Hepatocyte (in vitro differentiated cells): ENCODE data around the gene ABCB8. TPM values are rescaled to one million over a fixed set of nuclear protein-coding genes. Genes with fewer than 3 reads are reported as not detected.

Source experiments
- DNase-seq: peaks from one replicate; pipeline ENCODE4 v3.0.0-alpha.2; 2016; ENCODE audit warnings: low spot score
- H2AFZ ChIP-seq: fragments of 200-600 bp; sonication (generic); 2 replicates; pipeline ENCODE4 v1.6.0; 2016; ENCODE audit warnings: antibody characterized with exemption, mild to moderate bottlenecking
- H3K27ac ChIP-seq: fragments of 200-600 bp; sonication (generic); 2 replicates; pipeline ENCODE4 v1.5.1; 2016; ENCODE audit warnings: mild to moderate bottlenecking
- H3K27me3 ChIP-seq: fragments of 200-600 bp; sonication (generic); 2 replicates; pipeline ENCODE4 v1.6.1; 2016
- H3K36me3 ChIP-seq: fragments of 200-600 bp; sonication (generic); replicated peaks from 2 replicates; pipeline ENCODE4 v1.5.1; 2016; ENCODE audit warnings: low read depth; ENCODE audit not compliant: insufficient read depth
- H3K4me1 ChIP-seq: fragments of 200-600 bp; sonication (generic); 2 replicates; pipeline ENCODE4 v1.5.1; 2016; ENCODE audit warnings: mild to moderate bottlenecking, moderate library complexity; ENCODE audit not compliant: insufficient read depth
- H3K4me2 ChIP-seq: fragments of 200-600 bp; sonication (generic); 2 replicates; pipeline ENCODE4 v1.6.0; 2016
- H3K4me3 ChIP-seq: fragments of 200-600 bp; sonication (generic); 2 replicates; pipeline ENCODE4 v1.5.1; 2016; ENCODE audit warnings: mild to moderate bottlenecking
- H3K79me2 ChIP-seq: fragments of 200-600 bp; sonication (generic); 2 replicates; pipeline ENCODE4 v1.6.0; 2017; ENCODE audit warnings: mild to moderate bottlenecking
- H3K9me2 ChIP-seq: fragments of 200-600 bp; sonication (generic); replicated peaks from 2 replicates; pipeline ENCODE4 v1.6.0; 2017; ENCODE audit warnings: mild to moderate bottlenecking; ENCODE audit not compliant: insufficient read depth
- H3K9me3 ChIP-seq: fragments of 200-600 bp; sonication (generic); 2 replicates; pipeline ENCODE4 v1.5.1; 2016; ENCODE audit warnings: low read depth, mild to moderate bottlenecking
- H4K20me1 ChIP-seq: fragments of 200-600 bp; sonication (generic); 2 replicates; pipeline ENCODE4 v1.6.0; 2016; ENCODE audit warnings: mild to moderate bottlenecking; ENCODE audit not compliant: insufficient read depth, poor library complexity, severe bottlenecking
- EZH2 ChIP-seq: fragments of 200-600 bp; sonication (generic); IDR thresholded peaks from 2 replicates; pipeline ENCODE4 v1.6.1; 2016; ENCODE audit warnings: antibody characterized with exemption, mild to moderate bottlenecking, borderline replicate concordance
- EZH2phosphoT487 ChIP-seq: fragments of 200-600 bp; sonication (generic); IDR thresholded peaks from one replicate; pipeline ENCODE4 v1.6.1; 2018; ENCODE audit warnings: antibody characterized with exemption, mild to moderate bottlenecking, low read depth, moderate library complexity; ENCODE audit not compliant: unreplicated experiment, severe bottlenecking
- WGBS: methylation state at CpG from one replicate; pipeline ENCODE4 v1.1.6; 2016; ENCODE audit warnings: low lambda C conversion rate; ENCODE audit errors: missing lambda C conversion rate; 5-methylcytosine and 5-hydroxymethylcytosine counted together
- polyA plus RNA-seq: library from polyadenylated mRNA; unstranded; fragments of >200 nt; fragmentation: Nextera tagmentation; extraction: Ambion mirVana; gene quantifications from 2 replicates; pipeline ENCODE4 v1.2.1, GENCODE V29; 2016
- total RNA-seq: library from RNA; depleted of rRNA; stranded (reverse); fragments of >200 nt; gene quantifications from 2 replicates; pipeline ENCODE4 v1.2.3, GENCODE V29; 2014
- TF ChIP-seq, protein P1 (sequence below): fragments of 200-600 bp; sonication (generic); IDR thresholded peaks from 2 replicates; pipeline ENCODE4 v1.5.1; 2016; ENCODE audit warnings: antibody characterized with exemption, mild to moderate bottlenecking; ENCODE audit not compliant: poor library complexity

ABCB8 gene
- total and polyA plus RNA-seq, 2 experiments from 2014 or later = 24.4 to 32.6 TPM

DNA sequence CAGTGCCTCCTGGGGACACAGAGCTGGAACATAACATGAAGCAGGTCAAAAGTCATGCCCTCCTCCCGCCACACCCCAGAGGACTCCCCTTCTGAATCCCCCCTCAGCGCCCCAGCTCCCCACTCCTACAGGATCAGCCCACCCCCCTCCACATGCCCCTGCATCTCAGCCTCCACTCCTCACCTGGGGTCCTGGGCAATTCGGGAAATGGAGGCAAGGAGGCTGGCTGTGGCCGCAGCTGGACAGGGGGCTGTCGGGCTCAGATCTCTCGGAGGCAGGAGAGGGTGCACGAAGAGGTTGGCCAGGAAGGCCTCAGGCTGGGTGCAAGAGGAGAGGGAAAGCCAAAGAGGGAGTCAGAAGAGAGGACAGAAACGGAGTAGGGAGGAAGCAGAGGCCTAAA is 11.7 kb upstream of the ABCB8 start:
- Histone ChIP-seq H3K4me2 (no peak overlapping the region), H3K4me3 (no peak overlapping the region), H3K27ac (no peak overlapping the region), H3K9me2 (no peaks in the 10 kb centered on the region), H3K4me1 (peaks cover 33% of the 10 kb centered on the region), H3K27me3 (peaks cover 33% of the 10 kb centered on the region), H3K79me2 (no peaks in the 10 kb centered on the region), H2AFZ (no peak overlapping the region), H4K20me1 (no peaks in the 10 kb centered on the region), H3K9me3 (no peaks in the 10 kb centered on the region), H3K36me3 (no peaks in the 10 kb centered on the region)
- 90% methylated on average over 7 of the region's 8 CpGs for WGBS
- TF ChIP-seq EZH2phosphoT487 (no peak), EZH2 (no peak)
- TF ChIP-seq, protein P1, sequence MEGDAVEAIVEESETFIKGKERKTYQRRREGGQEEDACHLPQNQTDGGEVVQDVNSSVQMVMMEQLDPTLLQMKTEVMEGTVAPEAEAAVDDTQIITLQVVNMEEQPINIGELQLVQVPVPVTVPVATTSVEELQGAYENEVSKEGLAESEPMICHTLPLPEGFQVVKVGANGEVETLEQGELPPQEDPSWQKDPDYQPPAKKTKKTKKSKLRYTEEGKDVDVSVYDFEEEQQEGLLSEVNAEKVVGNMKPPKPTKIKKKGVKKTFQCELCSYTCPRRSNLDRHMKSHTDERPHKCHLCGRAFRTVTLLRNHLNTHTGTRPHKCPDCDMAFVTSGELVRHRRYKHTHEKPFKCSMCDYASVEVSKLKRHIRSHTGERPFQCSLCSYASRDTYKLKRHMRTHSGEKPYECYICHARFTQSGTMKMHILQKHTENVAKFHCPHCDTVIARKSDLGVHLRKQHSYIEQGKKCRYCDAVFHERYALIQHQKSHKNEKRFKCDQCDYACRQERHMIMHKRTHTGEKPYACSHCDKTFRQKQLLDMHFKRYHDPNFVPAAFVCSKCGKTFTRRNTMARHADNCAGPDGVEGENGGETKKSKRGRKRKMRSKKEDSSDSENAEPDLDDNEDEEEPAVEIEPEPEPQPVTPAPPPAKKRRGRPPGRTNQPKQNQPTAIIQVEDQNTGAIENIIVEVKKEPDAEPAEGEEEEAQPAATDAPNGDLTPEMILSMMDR = no peak
- no peak for DNase-seq

DNA sequence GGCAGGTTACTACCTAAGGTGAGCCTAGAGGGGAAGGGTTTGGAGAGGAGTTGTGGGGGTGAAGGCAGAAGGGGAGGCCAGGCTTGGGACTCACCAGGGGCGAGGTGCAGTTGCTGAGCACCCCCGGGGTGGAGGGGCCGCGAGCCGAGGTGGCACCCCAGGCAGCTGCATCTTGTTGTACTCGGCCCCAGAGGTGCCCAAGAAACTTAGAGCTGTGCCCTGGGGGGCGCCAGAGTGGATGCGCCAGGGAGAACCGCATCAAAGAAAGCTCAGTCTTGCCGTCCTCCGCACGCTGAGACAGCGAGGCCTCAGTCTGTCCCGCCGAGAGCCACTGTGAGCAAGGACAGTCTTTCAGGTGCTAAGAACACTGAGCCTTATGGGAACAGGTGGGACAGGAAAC is 11.3 kb upstream of the ABCB8 start:
- no peaks in the 10 kb centered on the region for H3K79me2 ChIP-seq
- no peak overlapping the region for H3K27ac ChIP-seq
- H3K9me3 ChIP-seq = no peaks in the 10 kb centered on the region
- H3K9me2 ChIP-seq = no peaks in the 10 kb centered on the region
- 92% methylated on average over 14 of the region's 15 CpGs for WGBS
- no peak overlapping the region for H3K4me3 ChIP-seq
- no peak overlapping the region for H2AFZ ChIP-seq
- H3K4me1 ChIP-seq = peaks cover 30% of the 10 kb centered on the region
- TF ChIP-seq, protein P1 = no peak
- TF ChIP-seq EZH2 (no peak), EZH2phosphoT487 (no peak)
- H3K4me2 ChIP-seq = no peak overlapping the region
- no peak for DNase-seq
- H3K36me3 ChIP-seq = no peaks in the 10 kb centered on the region
- H4K20me1 ChIP-seq = no peaks in the 10 kb centered on the region
- H3K27me3 ChIP-seq = peaks cover 33% of the 10 kb centered on the region

DNA sequence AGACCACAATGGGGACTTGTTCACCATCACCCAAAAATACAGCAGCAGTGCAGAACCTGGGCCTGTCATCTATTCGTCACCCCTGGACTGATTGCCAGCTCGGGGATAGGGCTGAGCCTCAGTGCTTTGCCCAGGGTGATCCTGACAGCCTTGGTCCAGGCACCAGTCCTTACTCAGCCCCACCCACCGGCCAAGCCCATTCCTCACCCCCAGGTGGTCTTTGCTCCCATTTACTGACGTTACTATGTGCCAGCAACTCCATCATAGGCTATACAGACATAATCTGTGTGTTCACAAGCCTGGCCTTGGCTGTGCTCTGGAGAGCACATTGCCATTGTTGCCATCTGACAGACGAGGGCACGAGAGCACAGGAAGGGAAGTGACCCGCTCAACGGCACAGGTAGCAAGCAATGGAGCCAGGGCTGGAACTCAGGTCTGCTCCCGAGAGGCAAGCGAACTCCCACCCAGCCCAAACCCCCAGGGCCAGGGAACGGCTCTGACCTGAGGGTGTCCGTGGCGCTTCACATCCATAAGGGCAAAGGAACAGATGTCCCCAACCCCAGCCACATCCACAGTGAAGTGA is 10.8 kb upstream of the ABCB8 start:
- Histone ChIP-seq H3K27ac (no peak overlapping the region), H3K79me2 (no peaks in the 10 kb centered on the region), H3K36me3 (no peaks in the 10 kb centered on the region), H3K9me3 (no peaks in the 10 kb centered on the region), H3K4me1 (peaks cover 27% of the 10 kb centered on the region), H3K4me3 (no peak overlapping the region), H3K27me3 (peaks cover 33% of the 10 kb centered on the region), H2AFZ (no peak overlapping the region), H3K4me2 (peak overlapping the region; percentile 78), H3K9me2 (no peaks in the 10 kb centered on the region), H4K20me1 (no peaks in the 10 kb centered on the region)
- no peak for TF ChIP-seq EZH2
- TF ChIP-seq, protein P1 = no peak
- TF ChIP-seq EZH2phosphoT487 = no peak
- 64% methylated on average over 13 of the region's 13 CpGs for WGBS
- no peak for DNase-seq

DNA sequence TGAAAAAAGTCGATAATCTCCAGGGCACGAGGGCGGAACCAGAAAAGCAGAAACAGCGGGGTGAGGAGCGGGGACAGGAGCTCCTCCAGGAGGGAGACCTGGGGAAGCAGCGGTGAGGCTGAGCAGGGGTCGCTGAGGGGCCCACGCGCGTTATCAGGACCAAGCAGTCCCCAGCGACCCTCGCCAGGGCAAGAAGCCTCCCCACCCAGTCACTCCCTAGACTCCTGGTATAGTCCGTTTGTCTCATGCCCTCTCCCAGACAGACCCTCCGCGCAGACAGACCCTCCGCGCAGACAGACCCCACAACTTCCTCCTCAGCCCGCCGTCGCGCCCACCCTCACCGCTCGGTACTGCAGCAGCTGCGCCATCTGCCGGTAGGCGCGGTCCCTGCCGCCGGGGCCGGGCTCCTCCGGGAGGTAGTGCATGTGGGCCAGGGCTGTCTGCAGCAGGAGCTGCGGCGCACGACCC is 10.3 kb upstream of the ABCB8 start:
- Histone ChIP-seq H3K27ac (no peak overlapping the region), H3K9me2 (no peaks in the 10 kb centered on the region), H3K36me3 (no peaks in the 10 kb centered on the region), H3K4me1 (peaks cover 21% of the 10 kb centered on the region), H3K79me2 (no peaks in the 10 kb centered on the region), H3K4me2 (peak overlapping the region; percentile 78), H2AFZ (no peak overlapping the region), H3K27me3 (peaks cover 33% of the 10 kb centered on the region), H3K4me3 (no peak overlapping the region), H3K9me3 (no peaks in the 10 kb centered on the region), H4K20me1 (no peaks in the 10 kb centered on the region)
- TF ChIP-seq EZH2 (no peak), EZH2phosphoT487 (no peak)
- TF ChIP-seq, protein P1 = peak; percentile 96
- DNase-seq = peak; percentile 84
- WGBS = 10% methylated on average over 33 of the region's 34 CpGs
